Spinal cord (tissue), 10 donors: ENCODE data around the gene NUDT14. TPM values are rescaled to one million over a fixed set of nuclear protein-coding genes. Genes with fewer than 3 reads are reported as not detected.

Source experiments
- DNase-seq, 6 donors: peaks; one replicate each; pipeline versions ENCODE4 v3.0.0 to v3.0.0-alpha.2; 2013 to 2015; ENCODE audit warnings: low spot score in 6 of 6, low read depth in 4 of 6
- H3K27ac ChIP-seq: one replicate; pipeline ENCODE4 v1.5.1; 2013; ENCODE audit warnings: low read depth, low read length, control low read depth
- H3K27me3 ChIP-seq: one replicate; pipeline ENCODE4 v1.6.1; 2013; ENCODE audit warnings: low read length; ENCODE audit not compliant: control insufficient read depth, insufficient read depth
- H3K36me3 ChIP-seq: one replicate; pipeline ENCODE4 v1.6.1; 2013; ENCODE audit warnings: low read length; ENCODE audit not compliant: control insufficient read depth, insufficient read depth
- H3K4me1 ChIP-seq: one replicate; pipeline ENCODE4 v1.6.1; 2013; ENCODE audit warnings: low read length; ENCODE audit not compliant: control insufficient read depth, insufficient read depth
- H3K4me3 ChIP-seq: one replicate; pipeline ENCODE4 v1.5.1; 2013; ENCODE audit warnings: low read depth, low read length, control low read depth
- H3K9me3 ChIP-seq: one replicate; pipeline ENCODE4 v1.6.1; 2013; ENCODE audit warnings: low read length; ENCODE audit not compliant: control insufficient read depth, insufficient read depth
- WGBS: methylation state at CpG from one replicate; pipeline ENCODE4 v1.1.5; 2013; ENCODE audit warnings: missing lambda C conversion rate; ENCODE audit not compliant: insufficient coverage; 5-methylcytosine and 5-hydroxymethylcytosine counted together
- polyA plus RNA-seq, 2 donors: library from polyadenylated mRNA; unstranded; fragments of 120-200 nt; gene quantifications; one replicate each; pipeline ENCODE4 v1.2.1, GENCODE V29; 2013; ENCODE audit not compliant: insufficient read length in 2 of 2
- total RNA-seq, 2 donors: library from RNA; depleted of rRNA in 1 of 2; stranded (reverse); fragments of 120-200 nt in 1 of 2; fragments of >200 nt in 1 of 2; gene quantifications; one replicate each; pipeline versions ENCODE4 v1.2.3 to v1.2.4, GENCODE V29; 2013 to 2014
- donor health status: healthy.

The NUDT14 gene
- total and polyA plus RNA-seq, 4 donors, result 10.3 to 55.0 (median 36.0) TPM

GRCh38 chr14:105155681-105156413, 25.3 kb downstream of the NUDT14 start:
- H3K27ac ChIP-seq, result no peak overlapping the region
- H3K36me3 ChIP-seq, result peaks cover 82% of the 10 kb centered on the region
- no peaks in the 10 kb centered on the region for H3K4me1 ChIP-seq
- no peak for DNase-seq
- no peak overlapping the region for H3K4me3 ChIP-seq
- no peaks in the 10 kb centered on the region for H3K27me3 ChIP-seq
- H3K9me3 ChIP-seq, result no peaks in the 10 kb centered on the region
- WGBS, result 61% methylated on average over 48 of the region's 48 CpGs

DNA sequence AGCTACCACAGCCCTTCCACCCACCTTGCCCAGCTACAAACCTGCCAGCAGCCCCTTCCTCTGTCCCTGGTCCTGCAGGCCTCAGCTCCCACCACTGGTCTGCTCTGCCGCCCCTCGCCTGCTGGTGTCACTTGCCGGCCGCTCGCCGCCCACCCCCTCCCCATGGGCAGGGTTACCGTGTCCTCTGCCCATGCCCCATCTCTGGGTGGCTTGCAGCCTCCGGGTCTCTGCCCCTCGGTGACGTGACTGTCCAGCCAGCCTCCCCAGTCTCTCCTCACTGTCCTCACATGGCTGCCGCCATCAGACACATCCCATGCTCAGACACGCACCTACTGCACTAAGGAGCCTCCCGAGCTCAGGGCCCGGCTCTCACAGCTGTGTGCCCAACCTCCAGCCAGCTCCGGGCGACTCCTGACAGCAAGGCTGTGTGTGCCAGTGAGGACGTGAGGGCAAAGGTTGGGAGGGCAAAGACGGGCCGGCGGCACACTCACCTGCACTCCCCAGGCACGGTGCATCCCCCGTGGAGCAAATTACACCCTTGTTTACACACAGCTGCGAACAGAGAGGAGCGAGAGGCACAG, 26.0 kb downstream of the NUDT14 start:
- WGBS, result 62% methylated on average over 23 of the region's 24 CpGs
- DNase-seq, result no peak
- no peak overlapping the region for H3K27ac ChIP-seq
- no peaks in the 10 kb centered on the region for H3K27me3 ChIP-seq
- H3K9me3 ChIP-seq, result no peaks in the 10 kb centered on the region
- H3K4me1 ChIP-seq, result no peaks in the 10 kb centered on the region
- H3K36me3 ChIP-seq, result peaks cover 85% of the 10 kb centered on the region
- H3K4me3 ChIP-seq, result no peak overlapping the region

DNA sequence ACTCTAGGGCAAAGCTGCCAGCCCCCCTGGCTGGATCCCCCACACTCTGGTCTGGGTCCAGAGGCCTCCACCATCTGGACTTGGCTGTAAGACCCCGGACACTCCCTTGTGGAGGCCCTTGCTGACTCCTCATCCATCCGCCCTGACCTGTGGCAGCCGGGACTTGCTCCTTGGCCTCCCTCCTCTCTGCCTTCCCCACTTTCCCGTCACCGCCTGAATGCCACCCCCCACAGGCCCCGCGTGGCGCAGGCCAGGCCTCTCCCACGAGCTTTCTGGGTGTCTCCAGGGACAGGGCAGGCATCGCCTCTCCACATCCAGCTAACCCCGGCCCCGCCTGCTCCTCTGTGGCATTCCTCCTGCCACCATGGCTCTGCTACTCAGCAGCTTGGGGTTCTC, 26.6 kb downstream of the NUDT14 start:
- peaks cover 88% of the 10 kb centered on the region for H3K36me3 ChIP-seq
- no peak for DNase-seq
- H3K4me1 ChIP-seq, result no peaks in the 10 kb centered on the region
- H3K9me3 ChIP-seq, result no peaks in the 10 kb centered on the region
- H3K27me3 ChIP-seq, result no peaks in the 10 kb centered on the region
- WGBS, result 75% methylated on average over 12 of the region's 12 CpGs
- H3K27ac ChIP-seq, result no peak overlapping the region
- H3K4me3 ChIP-seq, result no peak overlapping the region

DNA sequence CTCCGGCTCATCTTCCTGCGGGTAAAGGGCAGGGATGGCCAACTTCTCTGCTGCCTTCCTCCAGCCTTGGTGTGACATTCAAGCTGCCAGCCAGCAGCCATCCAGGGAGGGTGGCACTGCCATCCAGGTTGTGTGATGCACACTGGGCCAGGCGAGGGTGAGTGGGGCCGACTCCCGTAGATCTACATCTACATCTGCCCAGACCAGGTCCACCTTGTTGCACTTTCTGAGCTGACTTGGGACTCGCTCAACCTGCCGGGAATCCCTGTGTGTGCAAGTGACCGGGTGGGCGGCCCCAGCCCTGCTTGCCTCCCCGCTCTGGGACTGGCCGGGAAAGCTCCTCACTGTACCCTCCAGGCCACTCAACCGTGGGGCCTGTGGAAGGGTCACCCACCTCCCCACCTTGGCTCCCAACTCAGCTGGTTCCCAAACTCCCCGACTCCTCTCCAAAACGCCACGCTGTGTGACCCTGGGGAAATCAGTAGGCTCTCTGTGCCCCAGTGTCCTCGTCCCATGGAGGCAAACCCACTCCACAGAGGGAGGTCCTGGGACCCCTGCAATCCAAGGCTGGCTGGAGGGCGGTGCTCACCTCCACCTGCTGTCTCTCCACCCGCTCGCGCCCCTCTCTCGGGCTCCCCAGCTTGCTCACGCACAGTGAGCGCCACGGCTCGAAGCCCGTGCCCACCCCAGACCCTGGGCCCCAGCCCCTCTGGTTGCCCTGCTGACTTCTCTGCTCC, 27.2 kb downstream of the NUDT14 start:
- Histone ChIP-seq H3K4me3 (no peak overlapping the region), H3K27ac (no peak overlapping the region), H3K36me3 (peaks cover 92% of the 10 kb centered on the region), H3K4me1 (no peaks in the 10 kb centered on the region), H3K27me3 (no peaks in the 10 kb centered on the region), H3K9me3 (no peaks in the 10 kb centered on the region)
- 91% methylated on average over 26 of the region's 26 CpGs for WGBS
- DNase-seq, result no peak

DNA sequence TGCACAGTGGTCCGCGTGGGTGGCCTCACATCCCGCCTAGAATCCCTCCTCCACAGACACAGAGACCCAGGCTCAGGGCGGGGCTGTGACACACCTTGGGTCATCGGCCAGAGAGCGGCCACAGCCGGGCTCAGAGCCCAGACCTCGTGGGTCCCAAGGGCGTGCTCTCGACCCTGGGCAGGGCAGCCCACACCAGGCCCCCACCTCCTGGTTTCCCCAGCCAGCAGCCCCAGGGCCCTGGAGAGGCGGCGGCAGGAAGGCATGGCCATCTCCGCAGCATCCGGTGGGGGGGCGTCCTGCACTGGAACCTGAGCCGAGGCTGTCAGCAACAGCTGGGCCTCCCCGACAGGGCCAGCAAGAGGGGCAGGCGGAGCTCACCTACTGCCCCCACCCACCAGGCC, 27.8 kb downstream of the NUDT14 start:
- H3K9me3 ChIP-seq, result no peaks in the 10 kb centered on the region
- H3K4me3 ChIP-seq, result no peak overlapping the region
- H3K27ac ChIP-seq, result no peak overlapping the region
- H3K4me1 ChIP-seq, result no peaks in the 10 kb centered on the region
- 80% methylated on average over 18 of the region's 18 CpGs for WGBS
- DNase-seq, result no peak
- H3K36me3 ChIP-seq, result peaks cover 93% of the 10 kb centered on the region
- no peaks in the 10 kb centered on the region for H3K27me3 ChIP-seq

- DNase-seq, result no peak
- 88% methylated on average over 14 of the region's 14 CpGs for WGBS
- Histone ChIP-seq H3K27ac (no peak overlapping the region), H3K9me3 (no peaks in the 10 kb centered on the region), H3K4me3 (no peak overlapping the region), H3K4me1 (no peaks in the 10 kb centered on the region), H3K27me3 (no peaks in the 10 kb centered on the region), H3K36me3 (peaks cover 93% of the 10 kb centered on the region)
Observed at GRCh38 chr14:105152794-105153241, 28.3 kb downstream of the NUDT14 start.

DNA sequence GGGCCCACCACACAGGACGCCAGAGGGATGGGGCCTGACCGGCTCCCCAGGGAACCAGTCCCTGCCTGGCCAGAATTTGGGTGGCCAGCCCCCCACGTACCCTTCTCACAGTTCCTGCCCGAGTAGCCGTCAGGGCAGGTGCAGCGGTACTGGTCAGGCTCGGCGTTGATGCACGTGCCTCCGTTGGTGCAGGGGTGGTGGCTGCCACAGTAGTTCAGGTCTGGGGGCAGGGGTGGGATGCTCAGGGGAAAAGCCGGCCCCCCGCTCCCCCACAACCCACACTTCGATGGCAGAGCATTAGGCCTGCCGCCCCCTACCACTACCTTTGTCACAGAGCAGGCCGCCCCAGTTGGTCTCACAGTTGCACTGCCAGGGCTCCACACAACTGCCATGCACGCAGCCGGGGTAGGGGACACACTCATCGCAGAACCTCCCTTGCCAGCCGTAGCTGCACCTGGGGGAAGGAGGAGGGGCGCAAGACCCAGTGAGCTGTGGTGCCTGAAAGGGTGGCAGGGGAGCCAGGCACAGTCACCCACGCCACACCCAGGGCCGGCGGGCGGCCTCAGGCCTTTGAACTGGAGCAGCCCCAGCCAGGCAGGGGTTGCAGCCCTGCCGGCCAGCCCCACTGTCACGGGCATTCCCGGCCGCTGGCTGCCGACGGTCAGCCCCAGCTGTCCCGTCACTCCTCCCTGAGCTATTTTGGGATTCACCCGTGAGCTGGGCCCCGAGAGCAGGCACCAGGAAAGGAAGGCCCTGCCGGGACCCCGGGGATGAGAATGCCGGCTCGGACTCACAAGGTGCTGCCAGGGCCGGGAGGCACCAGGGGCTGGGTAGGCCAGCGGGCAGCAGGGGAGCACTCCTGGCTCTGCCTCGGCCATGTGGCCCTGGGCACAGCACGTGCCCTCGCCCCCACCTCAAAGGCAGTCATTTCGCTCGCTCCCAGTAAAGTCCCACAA, 29.0 kb downstream of the NUDT14 start:
- DNase-seq, result no peak
- Histone ChIP-seq H3K27ac (no peak overlapping the region), H3K4me1 (no peaks in the 10 kb centered on the region), H3K36me3 (peaks cover 95% of the 10 kb centered on the region), H3K27me3 (no peaks in the 10 kb centered on the region), H3K9me3 (no peaks in the 10 kb centered on the region), H3K4me3 (no peak overlapping the region)
- 82% methylated on average over 35 of the region's 44 CpGs for WGBS

GRCh38 chr14:105151084-105151837, 29.9 kb downstream of the NUDT14 start:
- H3K36me3 ChIP-seq, result peaks cover 95% of the 10 kb centered on the region
- no peak overlapping the region for H3K27ac ChIP-seq
- no peak overlapping the region for H3K4me3 ChIP-seq
- no peak for DNase-seq
- H3K4me1 ChIP-seq, result no peaks in the 10 kb centered on the region
- 84% methylated on average over 31 of the region's 37 CpGs for WGBS
- no peaks in the 10 kb centered on the region for H3K9me3 ChIP-seq
- no peaks in the 10 kb centered on the region for H3K27me3 ChIP-seq
